HG03280 (cell line): ENCODE measurements around the gene GNPDA1.
A peak's percentile ranks its signal among the peaks of the same experiment; 100 is the strongest.

Experiments
- ATAC-seq: cut with Tn5 transposase; IDR thresholded peaks from one replicate; pipeline ENCODE4 v1.9.1; 2021; ENCODE audit warnings: mild to moderate bottlenecking, moderate library complexity; ENCODE audit not compliant: unreplicated experiment

The GNPDA1 gene

DNA sequence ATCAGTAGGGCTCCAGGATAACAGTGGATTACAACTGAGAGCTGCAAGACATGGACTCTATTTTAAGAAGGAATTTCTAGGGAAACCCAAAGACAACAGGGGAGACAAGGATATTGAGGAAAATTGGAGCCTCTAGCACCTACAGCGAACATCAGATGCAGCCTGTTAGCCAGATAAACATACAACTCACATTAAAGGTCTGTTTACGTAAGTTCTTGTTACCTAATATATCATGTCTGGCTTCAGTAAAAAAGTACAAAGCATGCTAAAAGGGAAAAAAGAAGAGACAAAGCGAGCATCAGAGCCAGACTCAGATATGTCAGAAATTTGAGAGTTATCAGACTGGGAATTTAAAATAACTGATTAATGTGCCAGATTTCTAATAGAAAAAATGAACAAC lies 17.2 kb downstream of the GNPDA1 start:
- no peak for ATAC-seq

DNA sequence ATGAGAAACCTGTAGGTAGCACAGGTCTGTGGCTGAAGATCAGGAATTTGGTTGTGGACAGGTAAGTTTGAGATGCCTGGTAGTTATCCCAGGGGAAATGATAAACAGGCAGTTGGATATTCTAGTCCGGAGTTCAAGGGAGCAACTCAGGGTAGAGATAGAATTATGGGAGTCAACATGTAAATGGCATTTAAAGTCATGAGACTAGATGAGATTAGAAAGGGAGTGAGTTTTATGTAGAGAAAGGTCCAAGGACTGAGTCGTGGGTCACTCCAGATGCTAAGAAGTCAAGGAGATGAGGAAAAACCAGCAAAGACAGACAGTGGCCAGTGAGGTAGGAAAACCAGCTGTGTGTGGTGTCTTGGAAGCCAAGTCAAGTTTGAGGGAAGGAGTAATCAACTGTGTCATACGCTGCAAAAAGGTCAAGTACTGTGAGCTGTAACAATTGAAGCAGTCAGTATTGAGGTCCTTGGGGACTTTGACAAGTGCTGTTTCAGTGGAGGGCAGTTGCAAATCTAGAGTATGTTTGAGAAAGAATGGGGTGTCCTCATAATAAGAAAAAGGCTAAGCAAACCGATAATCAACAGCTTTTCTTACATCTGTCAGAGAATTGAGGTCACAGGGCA lies 18.2 kb downstream of the GNPDA1 start:
- ATAC-seq = no peak

DNA sequence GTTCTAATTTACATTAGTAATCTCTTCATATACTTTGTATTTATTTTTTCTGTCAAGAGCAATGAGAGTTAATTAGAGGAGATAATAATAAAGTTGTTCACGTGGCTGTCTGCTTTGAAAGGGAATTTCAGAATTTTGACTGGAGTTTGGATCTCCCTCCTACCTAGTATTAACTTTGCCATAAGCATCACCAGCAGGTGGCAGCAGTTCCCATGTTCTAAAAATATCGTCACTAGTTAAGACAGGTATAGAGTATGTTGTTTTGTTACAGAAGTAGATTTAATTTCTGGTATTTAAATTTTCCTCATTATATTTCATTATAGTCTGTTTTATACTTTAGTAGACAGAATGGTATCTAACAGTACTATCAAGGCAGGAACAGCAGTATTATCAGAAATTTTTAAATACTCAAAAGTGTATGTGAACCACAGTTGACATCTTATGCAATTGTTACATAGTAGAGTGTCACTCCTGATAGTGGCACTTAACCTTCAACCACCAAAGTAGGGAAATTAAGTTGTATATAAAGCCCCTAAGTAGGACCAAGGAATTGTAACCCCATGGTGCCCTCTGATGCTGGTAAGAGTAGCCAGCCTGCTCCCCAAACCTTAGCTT lies 20.4 kb downstream of the GNPDA1 start:
- peak; percentile 75 for ATAC-seq

DNA sequence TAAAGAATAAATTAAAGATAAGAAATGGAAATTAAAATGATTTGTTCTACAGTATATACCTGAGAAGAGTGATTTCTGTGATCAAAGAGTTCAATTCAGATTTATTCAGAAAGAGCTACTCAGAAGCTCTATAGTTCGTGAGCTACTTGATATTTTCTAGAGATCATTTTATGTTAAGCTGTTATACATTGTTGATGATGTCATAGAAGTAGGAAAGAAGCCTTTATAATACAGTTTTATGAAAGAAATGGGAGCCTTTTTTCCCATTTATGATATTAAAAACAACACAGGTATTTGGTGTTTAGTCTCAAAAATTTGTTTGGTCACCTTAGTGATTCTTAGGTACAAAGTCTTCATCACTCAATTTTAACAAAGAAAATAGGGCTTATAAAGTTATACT lies 23.1 kb downstream of the GNPDA1 start:
- no peak for ATAC-seq

DNA sequence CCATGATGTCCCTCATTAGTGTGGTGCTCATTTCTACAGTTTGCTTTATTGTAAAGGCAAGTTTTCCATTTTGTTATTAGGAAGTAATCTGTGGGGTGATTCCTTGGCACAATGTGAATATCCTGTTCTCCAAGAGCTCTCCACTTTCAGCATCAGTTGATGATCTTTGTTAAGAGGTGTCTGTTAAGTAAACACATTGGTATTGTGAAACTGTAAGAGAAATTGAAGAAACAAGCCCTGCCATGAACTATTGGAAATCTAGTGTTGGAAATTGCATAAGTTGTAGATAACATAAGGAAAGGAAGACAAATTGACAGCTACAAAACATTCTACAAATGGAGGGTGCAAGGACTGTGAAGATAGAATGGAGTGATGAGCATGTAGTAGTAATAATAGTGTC lies 26.8 kb downstream of the GNPDA1 start:
- ATAC-seq = no peak

DNA sequence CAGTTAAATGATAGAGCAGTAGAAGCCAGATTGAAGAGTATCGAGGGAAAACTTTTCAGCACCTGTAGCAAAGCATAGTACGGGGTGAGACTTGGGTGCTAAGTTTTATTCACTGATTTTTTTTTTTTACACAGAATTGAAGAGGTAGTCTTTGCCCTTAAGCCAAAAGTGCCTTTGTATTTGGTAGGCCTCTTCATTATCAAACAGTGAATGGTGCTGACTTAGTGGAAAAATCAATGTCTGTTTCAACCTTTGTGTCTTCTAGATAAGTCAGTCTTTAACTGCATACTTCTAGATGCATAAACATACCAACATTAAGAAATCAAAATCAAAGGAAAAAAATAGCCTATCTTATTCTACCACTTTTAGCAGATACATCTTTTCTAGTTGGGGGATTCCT lies 30.2 kb downstream of the GNPDA1 start:
- ATAC-seq = no peak

DNA sequence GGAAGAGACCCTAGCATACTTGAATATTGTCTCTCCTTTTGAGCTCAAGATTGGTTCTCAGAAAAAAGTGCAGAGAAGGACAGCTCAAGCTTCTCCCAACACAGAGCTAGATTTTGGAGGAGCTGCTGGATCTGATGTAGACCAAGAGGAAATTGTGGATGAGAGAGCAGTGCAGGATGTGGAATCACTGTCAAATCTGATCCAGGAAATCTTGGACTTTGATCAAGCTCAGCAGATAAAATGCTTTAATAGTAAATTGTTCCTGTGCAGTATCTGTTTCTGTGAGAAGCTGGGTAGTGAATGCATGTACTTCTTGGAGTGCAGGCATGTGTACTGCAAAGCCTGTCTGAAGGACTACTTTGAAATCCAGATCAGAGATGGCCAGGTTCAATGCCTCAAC lies 34.4 kb downstream of the GNPDA1 start:
- ATAC-seq = no peak

DNA sequence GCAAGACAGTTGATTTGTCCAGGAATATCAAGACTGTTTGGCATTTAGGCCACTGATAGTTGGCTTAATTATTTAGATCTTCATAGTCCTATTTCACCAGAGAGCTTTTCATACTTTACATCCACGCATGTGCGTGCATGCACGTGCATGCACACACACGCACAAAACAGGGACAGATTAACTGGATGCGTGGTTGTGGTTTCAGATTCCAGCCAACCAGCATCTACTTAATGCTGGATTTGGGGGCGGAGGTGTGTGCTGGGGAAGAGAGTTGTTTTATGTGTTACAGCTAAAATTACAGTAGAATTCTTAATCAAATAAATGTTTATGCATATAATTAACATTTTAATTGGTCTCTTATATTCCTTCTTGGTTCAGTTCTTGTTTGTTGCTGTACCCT lies 36.7 kb downstream of the GNPDA1 start:
- no peak for ATAC-seq

DNA sequence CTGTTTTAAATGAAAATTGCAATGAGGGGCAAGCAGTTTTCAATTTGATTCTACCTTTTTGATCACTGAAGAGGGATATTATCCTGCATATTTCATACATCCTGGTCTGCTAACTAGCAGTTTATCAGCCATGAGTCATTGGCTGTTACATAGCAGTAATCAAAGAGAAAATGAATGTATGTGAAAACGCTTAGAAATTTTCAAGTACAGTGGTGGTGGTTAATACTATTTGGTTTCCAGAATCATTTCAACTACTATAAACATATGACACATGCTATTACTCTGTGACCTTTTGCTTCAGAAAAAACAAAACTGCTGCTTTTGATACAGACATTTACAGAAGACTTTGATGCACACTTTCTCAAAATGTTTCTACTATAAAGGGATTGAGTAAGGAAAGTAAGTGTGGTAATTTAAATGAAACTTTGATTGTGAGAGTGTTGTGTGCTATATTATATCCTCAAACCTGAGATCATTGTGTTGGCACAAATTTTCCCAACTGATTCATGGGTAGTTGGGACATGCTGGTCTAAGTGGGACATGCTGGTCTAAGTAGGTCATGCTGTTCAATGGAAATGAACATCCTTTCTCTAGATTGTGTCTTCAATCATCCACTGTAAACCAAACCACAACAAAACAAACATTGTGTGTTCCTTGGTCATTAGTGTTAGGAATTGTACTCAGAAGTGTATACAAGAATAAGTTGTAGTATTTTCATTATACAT lies 38.8 kb downstream of the GNPDA1 start:
- ATAC-seq = no peak

DNA sequence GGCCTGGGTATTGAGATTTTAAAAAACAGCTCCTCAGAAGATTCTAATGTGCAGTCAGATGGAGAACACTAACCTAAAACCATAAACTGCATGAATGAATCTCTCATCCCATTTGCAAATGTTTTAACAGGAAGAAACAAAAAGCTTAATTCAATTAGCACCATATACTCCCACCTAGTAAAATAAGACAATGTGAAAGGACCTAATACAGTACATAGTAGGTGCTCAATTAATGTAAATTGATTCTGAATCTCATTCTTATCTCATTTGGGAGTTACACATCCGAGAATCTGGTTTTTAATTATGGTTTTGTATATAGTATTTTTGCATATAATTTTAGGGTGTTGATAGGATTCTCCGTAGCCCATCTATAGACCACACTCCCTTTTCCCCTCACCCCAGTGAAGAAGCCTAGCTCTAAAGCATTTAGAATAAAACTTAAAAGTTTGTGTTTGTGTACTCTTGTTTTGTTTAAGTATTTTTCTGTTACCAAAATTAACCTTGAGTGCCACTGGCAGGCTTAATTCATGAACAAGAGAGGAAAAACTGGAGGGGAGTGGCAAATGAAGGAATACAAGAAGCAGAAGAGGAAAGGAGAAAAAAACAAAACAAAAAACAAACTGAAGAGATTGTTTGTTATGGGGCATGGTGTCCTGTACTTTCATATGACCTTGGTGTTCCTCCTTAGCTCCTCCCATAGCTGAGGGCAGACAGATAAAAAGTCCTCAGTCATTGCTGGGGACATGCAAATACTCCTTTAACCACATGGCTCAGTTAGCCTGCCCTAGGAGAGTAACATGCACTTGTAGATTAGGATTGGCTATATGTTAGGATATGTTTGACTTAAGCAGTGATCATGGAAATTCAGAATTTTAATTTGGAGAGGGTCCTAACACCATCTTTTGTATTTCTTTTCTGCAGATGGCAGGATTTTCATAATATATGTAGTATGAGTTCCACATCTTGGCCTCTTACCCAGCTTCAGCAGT lies 42.8 kb downstream of the GNPDA1 start:
- peak; percentile 61 for ATAC-seq

DNA sequence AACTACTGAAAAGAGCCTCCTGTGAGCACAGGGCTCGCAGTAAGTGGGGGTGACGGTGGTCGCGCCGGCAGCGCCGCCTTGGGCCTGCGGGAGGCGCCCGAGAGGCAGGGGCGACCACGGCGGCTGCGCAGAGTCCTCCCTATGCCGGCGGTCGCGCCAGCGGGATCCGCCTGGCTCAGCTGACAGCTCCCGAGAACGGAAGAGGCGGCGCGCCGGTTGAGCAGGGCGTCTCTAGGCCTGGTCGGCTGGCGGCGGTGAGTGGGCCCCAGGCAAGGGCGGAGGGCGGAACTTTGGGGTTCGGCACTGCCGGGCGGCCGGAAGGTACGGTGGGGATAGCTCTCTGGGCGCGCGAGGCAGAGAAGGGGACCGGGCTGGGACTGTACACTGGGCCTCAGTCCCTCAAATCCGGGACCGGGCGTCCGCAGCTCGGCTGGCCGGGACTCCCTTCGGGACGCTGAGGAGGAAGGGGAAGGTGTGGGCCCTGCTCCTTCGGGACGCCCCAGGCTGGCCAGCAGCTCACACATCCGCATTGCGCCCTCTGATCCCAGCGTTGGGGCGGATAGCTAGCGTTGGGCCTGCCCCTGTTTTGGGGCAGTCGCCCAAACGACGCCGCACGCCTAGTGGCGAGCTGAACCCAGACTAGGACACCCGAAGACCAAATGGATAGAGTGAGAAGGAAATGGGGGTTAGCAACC lies 43.8 kb downstream of the GNPDA1 start, which contains the start of gene RNF14:
Gene RNF14, plus strand, starts transcription at position 192 of the 695 bp plus-strand sequence. CDS start 4,484 bp downstream, outside the sequence.
- ATAC-seq = peak; percentile 94

DNA sequence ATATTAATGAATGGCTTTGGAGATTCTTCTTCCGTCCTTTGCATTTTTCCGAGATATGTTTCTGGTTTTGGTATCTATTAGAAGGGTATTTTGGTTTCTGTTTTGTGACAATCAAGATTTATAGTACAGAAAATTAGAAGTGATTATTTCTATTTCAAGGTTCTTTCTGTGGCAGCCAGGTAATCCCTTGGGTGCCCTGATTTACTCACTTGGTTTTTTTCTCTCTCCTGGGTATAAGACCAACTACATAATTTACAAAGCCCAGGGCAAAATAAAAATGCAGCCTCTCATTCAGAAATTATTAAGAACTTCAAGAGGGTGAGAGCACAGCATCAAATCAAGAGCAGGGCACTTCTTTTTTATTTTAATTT lies 45.9 kb downstream of the GNPDA1 start:
- no peak for ATAC-seq

DNA sequence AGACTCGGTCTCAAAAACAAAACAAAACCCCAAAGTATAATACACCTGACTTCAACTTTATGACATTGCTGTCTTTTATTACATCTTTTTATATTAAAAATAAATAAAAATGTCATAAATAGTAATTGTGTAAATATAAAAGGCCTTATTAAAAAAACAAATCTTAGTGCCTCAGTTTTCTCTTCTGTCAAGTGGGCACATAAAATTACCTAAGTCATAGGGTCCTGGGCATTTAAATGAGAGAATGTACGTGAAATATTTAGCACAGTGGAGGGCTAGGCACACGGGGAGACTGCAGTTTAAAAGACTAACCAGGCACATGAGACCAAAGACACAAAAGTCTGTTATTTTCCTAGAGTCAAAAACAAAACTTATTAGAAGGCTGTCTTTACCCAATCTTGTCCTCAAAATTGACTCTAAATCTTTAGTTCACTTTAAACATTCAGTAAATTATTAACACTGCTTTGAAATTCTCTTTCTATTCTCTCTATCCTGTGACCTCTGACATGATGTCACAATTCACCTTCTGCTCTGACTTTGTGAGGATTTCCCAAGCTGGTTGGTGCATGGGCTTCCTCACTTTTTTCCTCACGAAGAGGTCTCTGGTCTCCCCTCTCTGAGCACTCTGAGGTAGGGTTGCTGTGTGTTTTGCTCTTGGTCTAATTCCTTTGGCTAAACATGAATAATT lies 46.4 kb downstream of the GNPDA1 start:
- ATAC-seq = no peak

DNA sequence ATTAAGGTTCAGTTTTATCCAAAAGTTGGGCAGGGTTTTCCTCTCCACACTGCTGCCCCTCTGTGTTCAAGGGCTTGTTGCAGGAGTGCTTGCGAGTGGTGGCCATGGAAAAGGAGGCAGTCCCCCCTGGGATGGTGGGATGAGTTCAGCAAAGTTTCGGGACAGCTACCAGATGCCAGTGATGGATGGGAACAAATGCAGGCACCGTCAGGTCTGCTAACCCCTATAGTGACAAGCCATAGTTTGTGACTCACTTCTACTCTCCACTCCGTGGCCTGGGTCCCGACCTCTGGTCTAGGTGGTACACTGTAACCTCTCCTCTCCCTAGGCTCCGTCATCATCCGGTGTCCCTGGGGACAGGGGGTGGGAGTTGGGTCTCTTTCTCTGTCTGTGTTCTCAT lies 47.8 kb downstream of the GNPDA1 start:
- ATAC-seq = no peak

DNA sequence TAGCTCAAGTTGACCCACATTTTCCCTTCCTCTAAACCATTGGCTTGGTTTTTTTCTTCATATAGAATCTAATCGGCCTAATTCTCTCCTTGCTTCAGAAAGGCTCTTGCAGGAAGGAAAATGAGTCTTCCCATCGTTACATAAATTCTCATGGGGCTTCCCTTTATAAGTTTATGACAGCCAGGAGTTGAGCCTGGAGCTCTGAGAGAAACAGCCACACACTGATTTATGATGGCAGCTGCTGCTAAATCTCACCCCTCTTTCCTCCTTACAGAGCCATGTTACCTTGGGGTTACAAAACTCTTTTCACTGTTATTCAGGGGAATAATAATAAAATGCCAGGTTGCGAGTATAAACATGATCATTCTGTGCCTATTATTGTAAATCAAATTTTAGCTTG lies 49.1 kb downstream of the GNPDA1 start:
- no peak for ATAC-seq

DNA sequence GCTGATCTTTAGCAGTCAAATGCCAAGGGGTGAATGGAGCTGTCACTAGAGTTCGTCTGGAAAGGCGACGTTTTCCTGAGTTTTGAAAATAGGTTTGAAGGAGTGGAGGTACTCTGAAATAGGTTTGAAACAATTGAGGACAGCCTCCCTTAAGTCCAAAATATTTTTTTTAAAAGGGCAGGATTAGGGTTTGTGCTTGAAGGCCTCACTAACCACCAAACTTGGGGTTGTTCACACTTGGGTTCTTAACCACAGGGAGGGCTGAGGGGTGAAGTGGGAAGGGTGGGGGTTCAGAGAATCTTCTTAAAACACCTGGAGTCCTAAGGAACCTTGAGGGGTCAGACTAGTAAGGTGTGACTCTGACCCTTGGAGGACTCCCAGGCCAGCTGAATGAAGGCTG lies 51.4 kb downstream of the GNPDA1 start:
- no peak for ATAC-seq

DNA sequence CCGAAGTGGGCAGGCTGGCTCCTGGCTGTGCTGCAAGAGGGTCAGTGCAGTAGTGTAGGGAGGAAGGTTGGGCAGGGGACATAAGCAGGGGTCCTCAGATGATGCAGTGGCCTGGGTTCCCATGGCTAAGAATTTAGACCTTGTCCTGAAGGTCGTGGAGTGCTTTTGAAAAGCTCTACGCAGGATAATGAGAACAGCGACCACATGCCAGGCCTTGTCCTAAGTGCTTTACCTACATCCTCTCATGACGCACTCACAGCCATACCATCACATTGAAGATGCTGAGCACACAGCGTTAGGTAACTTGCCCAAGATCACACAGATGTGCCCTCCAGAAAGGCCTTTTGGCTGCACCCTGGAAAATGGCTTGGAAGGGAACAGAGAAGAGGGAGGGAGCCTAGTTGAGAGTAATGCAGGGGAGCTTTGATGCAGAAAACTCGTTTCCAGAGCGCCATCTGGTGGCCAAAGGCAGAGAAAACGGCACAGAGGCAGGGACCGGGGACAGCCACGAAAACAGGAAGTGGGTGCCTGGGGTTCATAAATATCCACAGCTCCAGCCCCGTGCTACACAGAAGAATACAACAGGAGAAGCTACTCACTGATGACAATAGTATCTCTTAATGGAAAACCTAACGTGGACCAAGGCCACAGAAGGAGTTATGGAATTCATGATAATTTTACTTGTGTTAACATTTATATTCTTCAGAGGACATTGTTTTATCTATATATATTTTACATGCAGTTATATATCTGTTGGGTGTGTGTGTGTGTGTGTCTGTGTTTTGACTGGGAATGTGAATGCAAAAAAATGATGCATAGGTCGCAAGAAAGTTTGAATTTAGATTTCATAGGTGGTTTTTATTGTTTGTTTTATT lies 52.1 kb downstream of the GNPDA1 start:
- peak; percentile 94 for ATAC-seq

DNA sequence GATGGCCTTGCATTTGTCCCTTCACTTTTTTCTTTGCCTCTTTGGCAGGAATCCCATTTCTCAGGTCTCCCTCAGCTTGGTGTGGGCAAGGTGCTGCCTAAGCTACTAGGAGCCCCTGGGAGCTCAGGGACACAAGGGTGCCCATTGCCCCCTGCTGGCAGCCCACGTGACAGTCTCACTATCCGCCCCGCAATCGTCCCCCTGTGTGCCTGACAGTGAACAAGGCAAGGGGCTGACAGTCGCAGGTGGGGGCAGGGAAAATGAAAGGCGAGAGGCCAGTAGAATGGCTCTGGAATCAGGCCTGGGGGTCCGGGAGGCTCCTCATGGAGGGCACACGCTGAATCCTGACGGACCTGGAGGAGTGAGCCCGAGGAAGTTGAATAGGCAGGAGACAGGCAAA lies 52.8 kb downstream of the GNPDA1 start:
- no peak for ATAC-seq
